H1 (cell line): Measurements from ENCODE around the gene COL21A1. TPM values are rescaled to one million over a fixed set of nuclear protein-coding genes. Genes with fewer than 3 reads are reported as not detected.

Source experiments
- CTCF ChIA-PET: fragments of 300-600 bp; sonication (Branson Sonifier 250); formaldehyde crosslinking; loops from one replicate; lab custom pipeline; 2021; ENCODE audit not compliant: partially characterized antibody; lab: Charles Lee
- POLR2A ChIA-PET: fragments of 300-600 bp; sonication (Branson Sonifier 250); formaldehyde crosslinking; loops from one replicate; lab custom pipeline; 2021; ENCODE audit warnings: inconsistent platforms; ENCODE audit not compliant: partially characterized antibody; lab: Charles Lee
- DNase-seq, 2 experiments: peaks; one replicate each; pipeline versions ENCODE4 v3.0.0 to v3.0.0-alpha.2; 2010 to 2022; ENCODE audit warnings: low spot score in 2 of 2, low read depth in 1 of 2, mixed read lengths in 1 of 2
- FAIRE-seq: peaks from 2 replicates; lab custom pipeline; 2011; peaks lifted over from hg19 to GRCh38; lab: Jason Lieb, UNC
- H2AFZ ChIP-seq: 2 replicates; pipeline ENCODE4 v1.8.1; 2012; ENCODE audit warnings: low read length, inconsistent platforms
- H2AK5ac ChIP-seq: 2 replicates; pipeline ENCODE4 v1.6.1; 2013; ENCODE audit warnings: low read depth, low read length
- H2BK120ac ChIP-seq: replicated peaks from 2 replicates; pipeline ENCODE3; 2013; ENCODE audit warnings: low read depth, low read length, inconsistent platforms
- H2BK12ac ChIP-seq: 2 replicates; pipeline ENCODE4 v1.6.1; 2013; ENCODE audit warnings: low read depth, low read length
- H2BK15ac ChIP-seq: 2 replicates; pipeline ENCODE4 v1.6.1; 2013; ENCODE audit warnings: low read length
- H2BK20ac ChIP-seq: 2 replicates; pipeline ENCODE4 v1.6.1; 2013; ENCODE audit warnings: low read length
- H2BK5ac ChIP-seq: 2 replicates; pipeline ENCODE4 v1.6.1; 2013; ENCODE audit warnings: low read depth, low read length
- H3K14ac ChIP-seq: 2 replicates; pipeline ENCODE4 v1.6.1; 2013; ENCODE audit warnings: inconsistent platforms; ENCODE audit not compliant: insufficient read length
- H3K18ac ChIP-seq: 2 replicates; pipeline ENCODE4 v1.6.1; 2013; ENCODE audit warnings: low read length; ENCODE audit errors: extremely low read depth
- H3K23ac ChIP-seq: 2 replicates; pipeline ENCODE4 v1.6.1; 2013; ENCODE audit warnings: inconsistent platforms; ENCODE audit not compliant: insufficient read length
- H3K23me2 ChIP-seq: 2 replicates; pipeline ENCODE4 v1.6.1; 2013; ENCODE audit warnings: low read depth, low read length
- H3K27ac ChIP-seq: 2 replicates; pipeline ENCODE4 v1.6.1; 2011; ENCODE audit warnings: low read depth, low read length, inconsistent platforms
- H3K27me3 ChIP-seq, 4 experiments: replicated peaks in 1 of 4; 1 replicate in 1 of 4; 2 replicates in 3 of 4; pipeline versions ENCODE4 v1.6.1 to v1.8.1; 2011 to 2013; ENCODE audit warnings: low read length in 3 of 4, mild to moderate bottlenecking in 3 of 4, inconsistent platforms in 2 of 4, mixed read lengths in 2 of 4, moderate library complexity in 1 of 4; ENCODE audit not compliant: control insufficient read depth in 3 of 4, insufficient read depth in 3 of 4; ENCODE audit errors: extremely low read depth in 1 of 4
- H3K36me3 ChIP-seq, 4 experiments: 2 replicates each; pipeline versions ENCODE4 v1.6.1 to v1.8.1; 2011 to 2013; ENCODE audit warnings: mild to moderate bottlenecking in 4 of 4, low read length in 3 of 4, moderate library complexity in 2 of 4, control low read depth in 1 of 4, inconsistent platforms in 1 of 4; ENCODE audit not compliant: insufficient read depth in 4 of 4, control insufficient read depth in 2 of 4
- H3K4ac ChIP-seq: replicated peaks from 2 replicates; pipeline ENCODE3; 2013; ENCODE audit warnings: low read length, low read depth, mixed read lengths, inconsistent platforms; ENCODE audit not compliant: insufficient read length
- H3K4me1 ChIP-seq, 4 experiments: replicated peaks in 1 of 4; 1 replicate in 1 of 4; 2 replicates in 3 of 4; pipeline versions ENCODE4 v1.6.1 to v1.8.1; 2011 to 2013; ENCODE audit warnings: low read length in 3 of 4, inconsistent platforms in 2 of 4, mixed read lengths in 1 of 4; ENCODE audit not compliant: insufficient read depth in 4 of 4, control insufficient read depth in 3 of 4
- H3K4me2 ChIP-seq, 2 experiments: 2 replicates each; pipeline versions ENCODE4 v1.6.1 to v1.8.1; 2011 to 2013; ENCODE audit warnings: low read depth in 2 of 2, low read length in 2 of 2, control low read depth in 1 of 2, inconsistent platforms in 1 of 2, mild to moderate bottlenecking in 1 of 2; ENCODE audit not compliant: insufficient read depth in 1 of 2
- H3K4me3 ChIP-seq, 4 experiments: fragments of 200-600, 300-600 bp in 1 of 4; sonication (generic), shearing (Covaris generic), sonication (Bioruptor Twin) in 1 of 4; 2 replicates each; pipeline versions ENCODE4 v1.5.1 to v1.8.1; 2011 to 2016; ENCODE audit warnings: low read length in 4 of 4, low read depth in 3 of 4, control low read depth in 2 of 4, inconsistent platforms in 2 of 4, mild to moderate bottlenecking in 2 of 4, mixed read lengths in 1 of 4, moderate library complexity in 1 of 4; ENCODE audit not compliant: insufficient read depth in 2 of 4; ENCODE audit errors: extremely low read depth in 1 of 4
- H3K56ac ChIP-seq: replicated peaks from 2 replicates; pipeline ENCODE3; 2013; ENCODE audit warnings: low read depth, mild to moderate bottlenecking, mixed read lengths, low read length, inconsistent platforms; ENCODE audit not compliant: insufficient read length
- H3K79me1 ChIP-seq: 2 replicates; pipeline ENCODE4 v1.6.1; 2013; ENCODE audit warnings: low read depth, low read length, control low read depth
- H3K79me2 ChIP-seq, 2 experiments: 2 replicates each; pipeline versions ENCODE4 v1.6.1 to v1.8.1; 2012 to 2013; ENCODE audit warnings: low read length in 2 of 2, mild to moderate bottlenecking in 2 of 2, inconsistent platforms in 1 of 2; ENCODE audit not compliant: insufficient read depth in 2 of 2, control insufficient read depth in 1 of 2
- H3K9ac ChIP-seq, 4 experiments: replicated peaks in 1 of 4; 1 replicate in 1 of 4; 2 replicates in 3 of 4; pipeline versions ENCODE4 v1.6.1 to v1.8.1; 2011 to 2013; ENCODE audit warnings: low read depth in 3 of 4, low read length in 3 of 4, control low read depth in 2 of 4, mild to moderate bottlenecking in 2 of 4, moderate library complexity in 2 of 4, inconsistent platforms in 1 of 4; ENCODE audit errors: extremely low read depth in 1 of 4
- H3K9me3 ChIP-seq, 2 experiments: 2 replicates each; pipeline versions ENCODE4 v1.6.1 to v1.8.1; 2012 to 2013; ENCODE audit warnings: mild to moderate bottlenecking in 2 of 2, moderate library complexity in 2 of 2, control low read depth in 1 of 2, inconsistent platforms in 1 of 2, low read depth in 1 of 2, low read length in 1 of 2, mixed read lengths in 1 of 2; ENCODE audit not compliant: insufficient read depth in 2 of 2
- H4K20me1 ChIP-seq, 2 experiments: replicated peaks in 1 of 2; 2 replicates each; pipeline versions ENCODE3 to v1.8.1; 2011 to 2013; ENCODE audit warnings: inconsistent platforms in 2 of 2, low read length in 2 of 2, mild to moderate bottlenecking in 1 of 2; ENCODE audit not compliant: insufficient read depth in 2 of 2, control insufficient read depth in 1 of 2
- H4K5ac ChIP-seq: 2 replicates; pipeline ENCODE4 v1.6.1; 2013; ENCODE audit warnings: low read length, low read depth, mixed read lengths, inconsistent platforms; ENCODE audit not compliant: insufficient read length
- H4K8ac ChIP-seq: 2 replicates; pipeline ENCODE4 v1.8.0; 2013; ENCODE audit warnings: mild to moderate bottlenecking, moderate library complexity, low read length, inconsistent platforms; ENCODE audit not compliant: insufficient read depth; ENCODE audit errors: extremely low read depth
- H4K91ac ChIP-seq: replicated peaks from 2 replicates; pipeline ENCODE3; 2013; ENCODE audit warnings: low read length, mixed read lengths, inconsistent platforms; ENCODE audit not compliant: insufficient read length
- BACH1 ChIP-seq: IDR thresholded peaks from 2 replicates; pipeline ENCODE4 v1.6.1; 2012; ENCODE audit warnings: low read length, improper control_type of control experiment
- EGR1 ChIP-seq: IDR thresholded peaks from 2 replicates; pipeline ENCODE4 v1.6.1; 2011; ENCODE audit warnings: low read depth, low read length, borderline replicate concordance
- JUN ChIP-seq: IDR thresholded peaks from 2 replicates; pipeline ENCODE4 v1.6.1; 2011; ENCODE audit warnings: low read depth, mild to moderate bottlenecking, improper control_type of control experiment, low read length
- KDM1A ChIP-seq: fragments of 200-600, 300-600 bp; sonication (generic); IDR thresholded peaks from 2 replicates; pipeline ENCODE4 v1.7.1; 2016; ENCODE audit warnings: mild to moderate bottlenecking, low read length, borderline replicate concordance
- MAX ChIP-seq: IDR thresholded peaks from 2 replicates; pipeline ENCODE4 v1.6.1; 2012; ENCODE audit warnings: inconsistent platforms
- PHF8 ChIP-seq: fragments of 200-600 bp; sonication (generic); conservative IDR thresholded peaks from 2 replicates; pipeline ENCODE4 v1.7.1; 2012; ENCODE audit warnings: low read depth, mild to moderate bottlenecking, inconsistent platforms, low read length, moderate library complexity
- POLR2A ChIP-seq, 2 experiments: IDR thresholded peaks; 1 replicate in 1 of 2; 2 replicates in 1 of 2; pipeline ENCODE4 v1.6.1; 2011; ENCODE audit warnings: low read depth in 2 of 2, low read length in 2 of 2, mild to moderate bottlenecking in 2 of 2; ENCODE audit errors: control extremely low read depth in 1 of 2
- POLR2AphosphoS5 ChIP-seq: IDR thresholded peaks from 2 replicates; pipeline ENCODE4 v1.6.1; 2011; ENCODE audit warnings: low read depth, low read length
- SAP30 ChIP-seq: fragments of 300-600 bp; sonication (generic); IDR thresholded peaks from 2 replicates; pipeline ENCODE4 v1.7.1; 2012; ENCODE audit warnings: low read length, moderate library complexity, mild to moderate bottlenecking, inconsistent platforms; ENCODE audit not compliant: insufficient read depth, insufficient replicate concordance
- SRF ChIP-seq: IDR thresholded peaks from 2 replicates; pipeline ENCODE4 v1.6.1; 2011; ENCODE audit warnings: mild to moderate bottlenecking, low read depth, low read length, moderate library complexity
- WGBS, 2 experiments: shearing (Covaris generic) in 1 of 2; methylation state at CpG; one replicate each; pipeline versions ENCODE4 v1.1.6 to v1.1.7; 2013 to 2015; ENCODE audit warnings: low lambda C conversion rate in 2 of 2, mixed read lengths in 2 of 2, inconsistent platforms in 1 of 2, low coverage in 1 of 2, missing lambda C conversion rate in 1 of 2; ENCODE audit not compliant: insufficient replicate concordance in 2 of 2, insufficient coverage in 1 of 2, insufficient read length in 1 of 2; ENCODE audit errors: extremely low coverage in 1 of 2, missing lambda C conversion rate in 1 of 2; 5-methylcytosine and 5-hydroxymethylcytosine counted together
- polyA plus RNA-seq, 7 experiments: library from polyadenylated mRNA; depleted of rRNA in 3 of 7; stranded (reverse) in 5 of 7; unstranded in 2 of 7; fragments of >200 nt in 5 of 7; fragments of 200-250 nt in 2 of 7; gene quantifications; 1 replicate in 5 of 7; 2 replicates in 1 of 7; 4 replicates in 1 of 7; pipeline versions ENCODE4 v1.2.1 to v1.2.3, GENCODE V29; 2011 to 2013; ENCODE audit warnings: missing spikeins in 2 of 7, mixed read lengths in 2 of 7
- total RNA-seq: library from RNA; stranded (reverse); fragmentation: NEBNext Ultra II Directional; extraction: Animal tissue kit (Norgen Biotek cat#: 25700); gene quantifications from 2 replicates; pipeline ENCODE4 v1.2.1, GENCODE V29; 2021
- TF ChIP-seq, protein P1 (sequence below): IDR thresholded peaks from 2 replicates; pipeline ENCODE4 v1.6.1; 2011; ENCODE audit warnings: low read length, improper control_type of control experiment

The COL21A1 gene
- total and polyA plus RNA-seq, 2 of the 8 experiments (the other 6 are each of a cell fraction or from before 2014, with no cell fraction given) = 1.6 to 3.4 TPM

GRCh38 chr6:56158571-56158970, 88.8 kb downstream of the COL21A1 start:
- H2BK15ac ChIP-seq = no peak overlapping the region
- no peak overlapping the region for H2AFZ ChIP-seq
- no peak overlapping the region for H3K56ac ChIP-seq
- no peak overlapping the region for H2BK12ac ChIP-seq
- H3K27me3 ChIP-seq = no peaks in the 10 kb centered on the region
- H3K4ac ChIP-seq = no peak overlapping the region
- POLR2A ChIA-PET = no interaction called here
- no peak overlapping the region for H3K14ac ChIP-seq
- no peak overlapping the region for H3K9ac ChIP-seq
- no peak overlapping the region for H4K8ac ChIP-seq
- H4K91ac ChIP-seq = no peak overlapping the region
- H3K4me1 ChIP-seq = no peaks in the 10 kb centered on the region
- DNase-seq (no peak), FAIRE-seq (no peak)
- no peak overlapping the region for H2BK5ac ChIP-seq
- no peak overlapping the region for H4K5ac ChIP-seq
- H2BK120ac ChIP-seq = no peak overlapping the region
- no peak overlapping the region for H2BK20ac ChIP-seq
- no peak overlapping the region for H3K18ac ChIP-seq
- H2AK5ac ChIP-seq = no peak overlapping the region
- H3K4me3 ChIP-seq = no peak overlapping the region
- CTCF ChIA-PET = interaction anchor here (1.3 kb wide), 1 partner anchor 105 kb away, joined by 4 read pairs; no protein-coding TSS in a partner anchor
- no peaks in the 10 kb centered on the region; a peak in 1 of 8 replicates for H3K36me3 ChIP-seq
- no peaks in the 10 kb centered on the region for H4K20me1 ChIP-seq
- no peaks in the 10 kb centered on the region for H3K79me1 ChIP-seq
- H3K27ac ChIP-seq = no peak overlapping the region
- H3K23me2 ChIP-seq = no peaks in the 10 kb centered on the region
- no peak overlapping the region for H3K23ac ChIP-seq
- WGBS, 2 experiments = 91% methylated on average over 2 of the region's 2 CpGs; no CpG with 5 or more reads in 1 of the 2 experiments
- no peaks in the 10 kb centered on the region for H3K79me2 ChIP-seq
- 0 out of 4 replicates have a peak, but pooled peaks cover 0 to 8% of the 10 kb centered on the region in 2 experiments for H3K9me3 ChIP-seq
- H3K4me2 ChIP-seq = no peak overlapping the region
- TF ChIP-seq POLR2AphosphoS5 = no peak
- TF ChIP-seq SAP30 = no peak
- TF ChIP-seq JUN = no peak
- no peak for TF ChIP-seq SRF
- no peak for TF ChIP-seq PHF8
- no peak for TF ChIP-seq MAX
- TF ChIP-seq EGR1 = no peak
- TF ChIP-seq KDM1A = no peak
- TF ChIP-seq, protein P1, sequence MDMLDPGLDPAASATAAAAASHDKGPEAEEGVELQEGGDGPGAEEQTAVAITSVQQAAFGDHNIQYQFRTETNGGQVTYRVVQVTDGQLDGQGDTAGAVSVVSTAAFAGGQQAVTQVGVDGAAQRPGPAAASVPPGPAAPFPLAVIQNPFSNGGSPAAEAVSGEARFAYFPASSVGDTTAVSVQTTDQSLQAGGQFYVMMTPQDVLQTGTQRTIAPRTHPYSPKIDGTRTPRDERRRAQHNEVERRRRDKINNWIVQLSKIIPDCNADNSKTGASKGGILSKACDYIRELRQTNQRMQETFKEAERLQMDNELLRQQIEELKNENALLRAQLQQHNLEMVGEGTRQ = no peak
- no peak for TF ChIP-seq POLR2A (IDR thresholded peaks at IDR 0.05; ENCODE audit: control extremely low read depth in 1 of 2, low read depth in 2 of 2, low read length in 2 of 2)
- no peak for TF ChIP-seq BACH1
